Upper lobe of right lung (tissue), 1 donor: ENCODE measurements around the gene SPPL2B. TPM values are rescaled to one million over a fixed set of nuclear protein-coding genes. Genes with fewer than 3 reads are reported as not detected.
A peak's percentile ranks its signal among the peaks of the same experiment; 100 is the strongest.

Source experiments
- ATAC-seq: fragments of 200-7000 bp; cut with Tn5 transposase; one replicate; pipeline ENCODE4 v1.9.1; 2020; ENCODE audit warnings: mild to moderate bottlenecking, moderate library complexity
- DNase-seq: peaks from one replicate; pipeline ENCODE4 v3.0.0-alpha.2; 2020
- H3K27ac ChIP-seq: fragments of 200-600 bp; one replicate; pipeline ENCODE4 v1.8.0; 2022
- H3K27me3 ChIP-seq: fragments of 200-600 bp; one replicate; pipeline ENCODE4 v1.8.0; 2022; ENCODE audit warnings: mild to moderate bottlenecking
- H3K36me3 ChIP-seq: fragments of 200-600 bp; one replicate; pipeline ENCODE4 v1.8.0; 2022
- H3K4me1 ChIP-seq: fragments of 200-600 bp; one replicate; pipeline ENCODE4 v1.8.0; 2022
- H3K4me3 ChIP-seq: fragments of 200-600 bp; one replicate; pipeline ENCODE4 v1.8.0; 2022; ENCODE audit warnings: mild to moderate bottlenecking
- H3K9me3 ChIP-seq: fragments of 200-600 bp; one replicate; pipeline ENCODE4 v1.8.0; 2022
- intact Hi-C: fragments of 100-400 bp; cut with DNase I; formaldehyde crosslinking; loops from one replicate; pipeline ENCODE4 v1.11.0; 2022
- total RNA-seq: library from RNA; stranded (reverse); fragmentation: NEBNext Ultra II Directional; extraction: Animal tissue kit (Norgen Biotek cat#: 25700); gene quantifications from one replicate; pipeline ENCODE4 v1.2.1, GENCODE V29; 2021
- TF ChIP-seq, protein P1 (sequence below): fragments of 200-600 bp; IDR thresholded peaks from one replicate; pipeline ENCODE4 v1.8.0; 2022; ENCODE audit warnings: antibody characterized with exemption
- donor health status: DM: no; HTN: yes; CAD: no; lungs with severe emphysema.

SPPL2B gene
- total RNA-seq, 1 donor from 2014 or later = 50.9 TPM

DNA sequence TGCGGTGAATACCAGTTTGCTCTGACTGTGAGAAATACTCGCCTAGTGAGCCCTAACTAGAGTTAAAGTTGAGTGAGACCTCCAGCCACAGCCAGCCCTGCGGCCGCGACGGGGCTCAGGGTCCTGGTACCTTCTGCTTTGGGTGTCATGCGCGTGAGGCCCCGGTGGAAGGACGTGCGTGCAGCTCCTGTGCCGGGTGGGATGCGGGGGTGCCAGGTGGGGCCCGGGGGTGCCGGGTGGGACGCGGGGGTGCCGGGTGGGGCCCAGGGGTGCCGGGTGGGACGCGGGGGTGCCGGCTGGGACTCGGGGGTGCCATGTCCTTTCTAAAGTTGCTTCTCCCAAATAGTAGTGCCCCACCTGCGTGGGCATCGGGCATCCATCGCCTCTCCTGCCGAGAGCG, 23.1 kb downstream of the SPPL2B start:
- Histone ChIP-seq H3K27me3 (no peaks in the 10 kb centered on the region), H3K27ac (no peak overlapping the region), H3K4me1 (no peaks in the 10 kb centered on the region), H3K4me3 (no peak overlapping the region), H3K9me3 (no peaks in the 10 kb centered on the region), H3K36me3 (peaks cover 11% of the 10 kb centered on the region)
- intact Hi-C loops = no loop called here
- ATAC-seq (no peak), DNase-seq (no peak)
- TF ChIP-seq, protein P1, sequence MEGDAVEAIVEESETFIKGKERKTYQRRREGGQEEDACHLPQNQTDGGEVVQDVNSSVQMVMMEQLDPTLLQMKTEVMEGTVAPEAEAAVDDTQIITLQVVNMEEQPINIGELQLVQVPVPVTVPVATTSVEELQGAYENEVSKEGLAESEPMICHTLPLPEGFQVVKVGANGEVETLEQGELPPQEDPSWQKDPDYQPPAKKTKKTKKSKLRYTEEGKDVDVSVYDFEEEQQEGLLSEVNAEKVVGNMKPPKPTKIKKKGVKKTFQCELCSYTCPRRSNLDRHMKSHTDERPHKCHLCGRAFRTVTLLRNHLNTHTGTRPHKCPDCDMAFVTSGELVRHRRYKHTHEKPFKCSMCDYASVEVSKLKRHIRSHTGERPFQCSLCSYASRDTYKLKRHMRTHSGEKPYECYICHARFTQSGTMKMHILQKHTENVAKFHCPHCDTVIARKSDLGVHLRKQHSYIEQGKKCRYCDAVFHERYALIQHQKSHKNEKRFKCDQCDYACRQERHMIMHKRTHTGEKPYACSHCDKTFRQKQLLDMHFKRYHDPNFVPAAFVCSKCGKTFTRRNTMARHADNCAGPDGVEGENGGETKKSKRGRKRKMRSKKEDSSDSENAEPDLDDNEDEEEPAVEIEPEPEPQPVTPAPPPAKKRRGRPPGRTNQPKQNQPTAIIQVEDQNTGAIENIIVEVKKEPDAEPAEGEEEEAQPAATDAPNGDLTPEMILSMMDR = no peak

DNA sequence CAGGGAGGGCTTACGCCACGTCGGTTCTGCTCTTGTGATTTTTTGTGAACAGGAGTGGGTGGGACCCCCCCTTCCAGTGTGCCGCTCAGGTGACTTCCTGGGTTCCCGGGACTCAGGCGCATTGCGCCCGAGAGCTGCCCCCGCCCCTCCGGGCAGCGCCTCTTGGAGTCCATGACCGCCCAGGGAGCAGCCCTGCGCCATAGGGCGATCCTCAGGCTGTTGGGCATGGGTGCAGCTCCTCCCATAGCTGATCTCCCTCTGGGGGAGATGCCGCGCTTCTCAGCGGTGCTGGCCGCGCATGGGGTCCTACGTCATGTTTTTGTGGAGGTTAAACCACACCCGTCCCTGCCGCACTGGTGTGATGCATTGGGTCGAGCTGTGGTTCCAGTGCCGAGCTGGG, 23.6 kb downstream of the SPPL2B start:
- Histone ChIP-seq H3K27ac (no peak overlapping the region), H3K4me1 (no peaks in the 10 kb centered on the region), H3K27me3 (no peaks in the 10 kb centered on the region), H3K4me3 (no peak overlapping the region), H3K36me3 (peaks cover 11% of the 10 kb centered on the region), H3K9me3 (no peaks in the 10 kb centered on the region)
- intact Hi-C loops = no loop called here
- DNase-seq = no peak
- ATAC-seq = peak; percentile 5
- TF ChIP-seq, protein P1 = no peak

DNA sequence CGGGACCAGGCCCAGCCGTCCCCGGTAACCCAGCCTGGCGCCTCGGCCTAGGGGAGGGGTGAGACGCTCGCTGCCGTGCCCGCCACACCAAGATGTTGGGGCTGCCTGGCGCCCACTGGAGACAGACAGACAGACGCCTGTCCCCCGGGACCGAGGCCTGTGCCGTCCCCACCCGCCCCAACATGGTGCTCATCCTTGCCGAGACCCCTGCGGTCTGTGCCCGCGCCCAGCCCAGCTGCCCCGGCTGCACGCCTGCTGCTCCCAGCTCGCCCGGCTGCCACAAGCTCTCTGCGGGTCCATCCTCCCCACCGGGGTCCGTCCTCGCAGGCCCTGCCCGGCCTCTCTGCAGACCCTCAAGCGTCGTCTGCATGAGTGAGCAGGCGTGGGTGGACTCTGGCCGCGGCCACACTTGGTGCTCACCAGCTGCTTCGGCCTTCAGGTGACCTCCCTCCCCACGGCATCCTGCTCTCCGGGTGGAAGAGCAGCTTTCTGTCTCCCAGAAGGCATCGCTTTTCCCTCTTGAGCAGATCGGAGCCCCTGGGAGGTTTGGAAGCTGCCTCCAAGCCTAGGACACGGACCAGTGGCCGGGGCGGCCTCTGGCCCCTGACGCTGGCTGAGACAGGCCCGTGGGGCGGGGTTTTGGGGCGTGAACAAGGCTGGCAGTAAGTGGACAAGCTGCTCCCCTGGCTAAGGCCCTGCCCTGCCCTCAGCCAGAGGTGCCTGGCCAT, 24.8 kb downstream of the SPPL2B start:
- Histone ChIP-seq H3K9me3 (no peaks in the 10 kb centered on the region), H3K27ac (no peak overlapping the region), H3K4me3 (no peak overlapping the region), H3K4me1 (no peaks in the 10 kb centered on the region), H3K36me3 (peaks cover 11% of the 10 kb centered on the region), H3K27me3 (no peaks in the 10 kb centered on the region)
- DNase-seq (no peak), ATAC-seq (peak; percentile 4)
- TF ChIP-seq, protein P1 = no peak
- intact Hi-C loops = no loop called here

DNA sequence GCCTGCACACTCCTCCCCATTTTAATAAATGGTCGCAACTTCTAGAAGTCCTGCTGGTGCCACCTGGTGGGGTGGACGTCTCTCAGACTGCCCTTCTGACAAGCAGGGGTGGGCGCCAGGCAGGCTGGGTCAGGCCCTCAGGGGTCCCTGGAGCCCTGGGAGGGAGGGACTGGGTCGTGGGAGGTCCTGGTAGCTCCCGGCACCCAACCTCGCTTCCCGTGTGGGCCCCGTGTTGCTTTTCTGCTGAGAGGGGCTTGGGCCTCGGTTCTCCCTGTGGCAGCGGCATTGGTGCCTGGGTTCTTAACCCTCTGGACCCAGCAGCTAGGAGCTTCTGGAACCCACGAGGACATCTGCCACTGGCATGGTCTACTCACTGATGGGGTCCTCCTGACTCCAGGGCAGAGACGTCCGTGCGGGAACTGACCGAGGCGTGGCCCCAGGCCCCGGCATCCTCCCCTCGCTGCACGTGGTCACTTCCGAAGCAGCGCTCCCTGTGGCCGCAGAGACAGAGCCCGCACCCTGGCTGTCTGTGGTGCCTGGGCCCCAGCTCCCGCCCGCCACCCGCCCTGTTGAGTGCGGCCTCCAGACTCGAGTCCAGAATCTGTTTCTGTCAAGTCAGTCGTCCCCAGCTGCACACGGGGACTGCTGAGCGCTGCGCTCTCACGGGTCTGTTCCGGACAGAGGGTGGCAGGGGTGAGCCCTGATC, 25.6 kb downstream of the SPPL2B start:
- DNase-seq (no peak), ATAC-seq (no peak)
- Histone ChIP-seq H3K27me3 (no peaks in the 10 kb centered on the region), H3K4me1 (no peaks in the 10 kb centered on the region), H3K9me3 (no peaks in the 10 kb centered on the region), H3K4me3 (no peak overlapping the region), H3K36me3 (peaks cover 11% of the 10 kb centered on the region), H3K27ac (no peak overlapping the region)
- intact Hi-C loops = no loop called here
- TF ChIP-seq, protein P1 = no peak

DNA sequence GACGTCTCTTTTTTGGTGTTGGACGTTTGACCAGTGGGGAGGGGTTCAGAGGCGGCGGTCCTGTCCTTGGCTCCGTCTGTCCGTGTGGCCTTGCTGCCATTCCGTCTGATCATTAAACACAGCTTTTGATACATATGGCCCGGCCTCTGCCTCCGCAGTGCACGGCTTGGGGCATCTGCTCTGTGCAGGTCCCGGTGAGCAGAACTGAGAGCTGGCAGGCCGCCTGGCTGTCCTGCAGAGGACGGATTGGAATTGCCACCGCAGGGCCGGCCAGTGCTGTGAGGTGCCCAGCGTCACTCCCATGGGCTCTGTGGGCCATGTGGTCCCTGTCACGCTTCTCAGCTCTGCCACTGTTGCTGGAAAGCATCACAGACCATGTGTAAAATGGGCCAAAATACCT, 26.2 kb downstream of the SPPL2B start:
- no peaks in the 10 kb centered on the region for H3K9me3 ChIP-seq
- H3K27ac ChIP-seq = no peak overlapping the region
- peaks cover 11% of the 10 kb centered on the region for H3K36me3 ChIP-seq
- no peak overlapping the region for H3K4me3 ChIP-seq
- intact Hi-C loops = no loop called here
- TF ChIP-seq, protein P1 = no peak
- DNase-seq (no peak), ATAC-seq (no peak)
- no peaks in the 10 kb centered on the region for H3K27me3 ChIP-seq
- H3K4me1 ChIP-seq = no peaks in the 10 kb centered on the region
